Lower leg skin (tissue), 4 donors: ENCODE measurements around the gene SLFN14. TPM values are rescaled to one million over a fixed set of nuclear protein-coding genes. Genes with fewer than 3 reads are reported as not detected.

Source experiments
- DNase-seq, 2 donors: peaks; one replicate each; pipeline ENCODE4 v3.0.0-alpha.2; 2019; ENCODE audit warnings: low spot score in 2 of 2
- H3K4me3 ChIP-seq: fragments of 200-600 bp; sonication (generic); 2 replicates; pipeline ENCODE4 v1.5.1; 2017; ENCODE audit warnings: mild to moderate bottlenecking, low read depth; ENCODE audit not compliant: poor library complexity, severe bottlenecking
- CTCF ChIP-seq, 3 donors: fragments of 450-650 bp; IDR thresholded peaks; one replicate each; pipeline ENCODE4 v1.5.1; 2016; ENCODE audit warnings: antibody characterized with exemption in 3 of 3, mild to moderate bottlenecking in 3 of 3, moderate library complexity in 2 of 3
- POLR2A ChIP-seq, 2 donors: fragments of 450-650 bp; IDR thresholded peaks; one replicate each; pipeline ENCODE4 v1.6.1; 2016 to 2017; ENCODE audit warnings: antibody characterized with exemption in 2 of 2, mild to moderate bottlenecking in 1 of 2, moderate library complexity in 1 of 2
- WGBS, 2 donors: methylation state at CpG; one replicate each; pipeline ENCODE4 v1.1.5; 2018; 5-methylcytosine and 5-hydroxymethylcytosine counted together
- intact Hi-C: fragments of 100-400 bp; cut with DNase I; formaldehyde crosslinking; loops from one replicate; pipeline ENCODE4 v1.15.0; 2023; ENCODE audit warnings: low total_unique reads
- total RNA-seq, 4 donors: library from RNA; depleted of rRNA; stranded (reverse); fragments of >200 nt; gene quantifications; one replicate each; pipeline ENCODE4 v1.1.0, GENCODE V29; 2016

SLFN14 gene
- total RNA-seq, 4 donors from 2014 or later, result not detected

- intact Hi-C loops, result no loop called here
- TF ChIP-seq CTCF (IDR thresholded peaks at IDR 0.05), result no peak
- TF ChIP-seq POLR2A (IDR thresholded peaks at IDR 0.05), result no peak
- H3K4me3 ChIP-seq, result no peak overlapping the region
- no peak for DNase-seq
- 86 to 88% methylated on average over 5 of the region's 5 CpGs for WGBS, 2 donors
Measured at GRCh38 chr17:35555691-35556090, 4.9 kb downstream of the SLFN14 start.

GRCh38 chr17:35554668-35555067, 6.0 kb downstream of the SLFN14 start:
- DNase-seq, result no peak
- no peak for TF ChIP-seq POLR2A (IDR thresholded peaks at IDR 0.05)
- no peak for TF ChIP-seq CTCF (IDR thresholded peaks at IDR 0.05)
- H3K4me3 ChIP-seq, result no peak overlapping the region
- intact Hi-C loops, result no loop called here
- 72% methylated on average over 5 of the region's 5 CpGs for WGBS, 2 donors

- no peak for DNase-seq
Measured at GRCh38 chr17:35553310-35553709, 7.3 kb downstream of the SLFN14 start.

GRCh38 chr17:35548978-35549377, 11.6 kb downstream of the SLFN14 start:
- DNase-seq, result no peak
- H3K4me3 ChIP-seq, result no peak overlapping the region
- intact Hi-C loops, result no loop called here
- no peak for TF ChIP-seq POLR2A (IDR thresholded peaks at IDR 0.05)
- TF ChIP-seq CTCF (IDR thresholded peaks at IDR 0.05), result no peak
- 29 to 33% methylated on average over 1 of the region's 1 CpG for WGBS, 2 donors

More at GRCh38 chr17:35553310-35553709, 7.3 kb downstream of the SLFN14 start:
- no peak overlapping the region for H3K4me3 ChIP-seq
- 66 to 76% methylated on average over 4 of the region's 4 CpGs for WGBS, 2 donors
- intact Hi-C loops, result no loop called here
- TF ChIP-seq CTCF (IDR thresholded peaks at IDR 0.05) (no peak), POLR2A (IDR thresholded peaks at IDR 0.05) (no peak)

- no peak for DNase-seq
- TF ChIP-seq CTCF (IDR thresholded peaks at IDR 0.05) (no peak), POLR2A (IDR thresholded peaks at IDR 0.05) (no peak)
- intact Hi-C loops, result no loop called here
- no peak overlapping the region for H3K4me3 ChIP-seq
- 67 to 68% methylated on average over 8 of the region's 8 CpGs for WGBS, 2 donors
Measured at GRCh38 chr17:35548208-35548810, 12.3 kb downstream of the SLFN14 start.

GRCh38 chr17:35546487-35546886, 14.1 kb downstream of the SLFN14 start:
- TF ChIP-seq POLR2A (IDR thresholded peaks at IDR 0.05), result no peak
- no peak for TF ChIP-seq CTCF (IDR thresholded peaks at IDR 0.05)
- no peak for DNase-seq
- WGBS, 2 donors, result 72 to 87% methylated on average over 1 of the region's 1 CpG
- intact Hi-C loops, result no loop called here
- H3K4me3 ChIP-seq, result no peak overlapping the region
